GM10266 (cell line): ENCODE results near the gene SLC6A16.
"Not testable (repeated sequence)": the region's sequence is repeated elsewhere in the genome, so short reads cannot be mapped to it uniquely, and the experiment has no call there.

Source experiments
- DNase-seq: peaks from one replicate; pipeline ENCODE4 v3.0.0; 2012; ENCODE audit errors: extremely low spot score
- TF ChIP-seq, protein P1 (sequence below): IDR thresholded peaks from 2 replicates; pipeline ENCODE4 v1.5.1; 2012; ENCODE audit warnings: mild to moderate bottlenecking, low read depth; ENCODE audit not compliant: control insufficient read depth, insufficient read depth; ENCODE audit errors: missing control alignments

SLC6A16 gene

DNA sequence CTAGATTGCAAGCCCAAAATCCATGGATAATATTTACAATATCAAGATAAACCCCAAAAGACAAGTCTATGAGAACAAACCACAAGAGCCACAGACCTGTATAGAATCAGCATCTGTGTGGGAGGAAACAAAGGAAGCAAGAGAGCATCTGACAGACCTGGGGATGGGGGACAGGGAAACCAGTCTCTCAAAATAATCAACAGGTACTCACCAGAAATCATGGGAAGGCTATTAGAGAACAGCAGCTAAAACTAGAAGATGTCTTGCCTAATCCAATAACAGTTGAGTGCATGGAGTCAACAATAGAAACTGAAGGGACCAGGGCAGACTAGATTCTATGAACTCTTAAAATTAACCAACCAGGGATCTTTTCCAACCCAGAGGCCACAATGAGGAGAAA is 8.7 kb downstream of the SLC6A16 start:
- no peak for DNase-seq
- TF ChIP-seq, protein P1, sequence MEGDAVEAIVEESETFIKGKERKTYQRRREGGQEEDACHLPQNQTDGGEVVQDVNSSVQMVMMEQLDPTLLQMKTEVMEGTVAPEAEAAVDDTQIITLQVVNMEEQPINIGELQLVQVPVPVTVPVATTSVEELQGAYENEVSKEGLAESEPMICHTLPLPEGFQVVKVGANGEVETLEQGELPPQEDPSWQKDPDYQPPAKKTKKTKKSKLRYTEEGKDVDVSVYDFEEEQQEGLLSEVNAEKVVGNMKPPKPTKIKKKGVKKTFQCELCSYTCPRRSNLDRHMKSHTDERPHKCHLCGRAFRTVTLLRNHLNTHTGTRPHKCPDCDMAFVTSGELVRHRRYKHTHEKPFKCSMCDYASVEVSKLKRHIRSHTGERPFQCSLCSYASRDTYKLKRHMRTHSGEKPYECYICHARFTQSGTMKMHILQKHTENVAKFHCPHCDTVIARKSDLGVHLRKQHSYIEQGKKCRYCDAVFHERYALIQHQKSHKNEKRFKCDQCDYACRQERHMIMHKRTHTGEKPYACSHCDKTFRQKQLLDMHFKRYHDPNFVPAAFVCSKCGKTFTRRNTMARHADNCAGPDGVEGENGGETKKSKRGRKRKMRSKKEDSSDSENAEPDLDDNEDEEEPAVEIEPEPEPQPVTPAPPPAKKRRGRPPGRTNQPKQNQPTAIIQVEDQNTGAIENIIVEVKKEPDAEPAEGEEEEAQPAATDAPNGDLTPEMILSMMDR, result no peak

DNA sequence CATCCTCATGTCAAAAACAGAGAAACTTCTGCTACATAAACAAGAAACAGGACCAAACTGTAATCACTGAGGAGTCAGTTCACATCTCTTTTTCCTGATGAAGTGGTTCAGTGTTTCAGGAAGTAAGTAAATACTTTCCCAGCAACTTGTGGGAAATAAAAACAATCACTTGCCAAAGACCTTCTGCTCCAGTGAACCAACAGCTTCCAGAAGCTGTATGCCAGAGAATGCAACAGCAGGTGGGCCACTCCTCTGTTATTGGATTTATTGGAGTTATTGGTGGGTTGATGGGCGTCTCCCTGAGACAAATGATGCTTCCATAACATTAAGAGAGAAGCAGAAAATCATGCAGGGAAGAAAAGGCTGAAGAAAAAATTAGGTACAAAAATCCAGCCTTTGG is 9.9 kb downstream of the SLC6A16 start:
- TF ChIP-seq, protein P1, result no peak
- DNase-seq, result no peak

DNA sequence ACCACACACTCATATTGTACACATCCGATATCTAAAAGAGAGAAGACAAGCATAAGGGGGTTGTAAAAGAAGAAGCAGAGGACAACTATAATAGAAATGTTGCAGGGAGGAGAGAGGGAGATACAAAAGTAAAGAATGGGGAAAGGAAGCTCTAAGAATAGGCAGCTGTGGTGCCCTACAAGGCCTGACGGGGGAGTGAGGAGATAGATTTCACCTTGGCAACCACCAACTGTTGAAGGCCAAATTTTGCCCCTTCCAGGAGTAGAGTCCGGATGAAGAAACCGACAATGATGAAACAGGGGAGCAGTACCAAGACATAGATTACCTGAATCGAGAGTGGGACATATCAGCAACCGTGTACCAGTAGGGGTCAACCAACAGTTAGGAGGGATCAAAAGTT is 15.9 kb downstream of the SLC6A16 start:
- TF ChIP-seq, protein P1, result no peak
- no peak for DNase-seq

DNA sequence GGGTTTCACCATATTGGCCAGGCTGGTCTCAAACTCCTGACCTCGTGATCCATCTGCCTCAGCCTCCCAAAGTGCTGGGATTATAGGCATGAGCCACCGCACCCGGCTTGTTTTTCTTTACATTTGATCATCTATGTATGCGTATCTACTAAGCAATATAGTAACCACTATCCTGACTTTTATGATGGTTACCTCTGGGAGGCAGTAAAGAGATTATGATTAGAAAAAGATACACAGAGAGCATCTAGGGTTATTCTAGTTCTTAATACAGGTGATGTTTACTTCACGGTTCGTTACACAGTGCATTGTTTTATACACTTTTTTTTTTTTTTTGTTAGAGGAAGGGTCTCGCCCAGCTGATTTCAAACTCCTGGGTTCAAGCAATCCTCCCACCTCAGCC is 18.3 kb downstream of the SLC6A16 start:
- TF ChIP-seq, protein P1, result peak; percentile 25

DNA sequence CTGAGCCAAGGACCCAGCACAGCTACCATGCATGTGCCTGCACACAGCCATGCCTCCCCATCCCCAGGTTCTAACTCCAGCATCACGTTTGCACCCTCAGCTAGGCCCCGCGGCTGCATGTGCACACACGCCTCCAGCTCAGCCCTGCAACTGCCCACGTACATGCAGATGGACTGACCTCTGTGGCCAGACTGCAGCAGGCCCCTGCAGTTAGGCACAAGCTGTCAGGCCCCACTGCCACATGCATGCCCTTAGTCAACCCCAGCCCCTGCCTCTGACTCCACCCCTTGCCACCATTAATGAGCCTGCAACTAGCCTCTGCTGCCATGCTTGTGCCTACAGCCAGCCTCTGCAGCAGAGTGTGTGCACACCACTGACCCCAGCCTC is 23.1 kb downstream of the SLC6A16 start:
- DNase-seq, result no peak
- TF ChIP-seq, protein P1, result no peak

More for the DNA sequence above, 18.3 kb downstream of the SLC6A16 start:
- DNase-seq, result not testable (repeated sequence)

DNA sequence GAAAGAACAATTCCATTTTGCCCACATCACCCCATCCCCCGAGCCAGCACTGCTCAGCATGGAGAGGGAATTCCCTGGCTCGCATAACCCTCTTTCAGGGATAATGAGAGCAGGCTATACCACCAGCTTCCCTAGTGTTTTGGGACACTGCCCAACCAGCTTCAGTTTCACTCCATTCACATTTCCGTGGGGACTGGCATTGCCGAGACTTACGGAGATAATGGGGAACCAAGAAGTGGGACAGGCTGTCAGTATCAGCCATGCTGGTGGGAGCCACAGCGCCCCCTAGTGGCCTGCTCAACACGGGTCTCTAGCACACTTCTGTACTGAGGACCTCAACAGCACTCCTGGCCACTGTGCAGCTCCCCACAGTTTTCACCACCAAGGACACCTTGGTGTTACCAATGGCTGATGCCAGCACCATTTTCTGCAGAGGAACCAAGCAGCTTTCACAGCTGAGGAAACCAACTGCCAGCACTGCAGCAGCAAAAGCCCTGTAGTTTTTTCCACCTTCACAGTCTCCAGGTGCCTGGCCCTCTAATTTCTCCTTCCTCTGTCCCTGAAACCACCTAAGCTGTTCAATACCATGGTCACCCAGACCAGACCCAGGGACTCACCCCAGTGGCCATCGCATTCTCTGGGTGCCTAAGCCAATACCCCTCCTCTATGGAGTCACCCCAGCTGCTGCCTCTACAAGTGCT is 23.7 kb downstream of the SLC6A16 start:
- peak; percentile 87 for DNase-seq
- TF ChIP-seq, protein P1, result peak; percentile 94

DNA sequence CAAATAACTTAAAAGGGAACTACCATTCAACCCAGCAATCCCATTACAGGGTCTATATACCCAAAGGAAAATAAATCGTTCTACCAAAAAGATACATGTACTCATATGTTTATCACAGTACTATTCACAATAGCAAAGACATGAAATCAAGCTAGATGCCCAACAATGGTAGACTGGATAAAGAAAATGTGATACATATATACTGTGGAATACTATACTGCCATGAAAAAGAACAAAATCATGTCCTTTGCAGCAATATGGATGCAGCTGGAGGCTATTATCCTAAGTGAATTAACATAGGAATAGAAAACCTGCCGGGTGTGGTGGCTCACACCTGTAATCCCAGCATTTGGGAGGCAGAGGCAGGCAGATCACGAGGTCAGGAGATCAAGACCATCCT is 26.3 kb downstream of the SLC6A16 start:
- DNase-seq, result not testable (repeated sequence)

DNA sequence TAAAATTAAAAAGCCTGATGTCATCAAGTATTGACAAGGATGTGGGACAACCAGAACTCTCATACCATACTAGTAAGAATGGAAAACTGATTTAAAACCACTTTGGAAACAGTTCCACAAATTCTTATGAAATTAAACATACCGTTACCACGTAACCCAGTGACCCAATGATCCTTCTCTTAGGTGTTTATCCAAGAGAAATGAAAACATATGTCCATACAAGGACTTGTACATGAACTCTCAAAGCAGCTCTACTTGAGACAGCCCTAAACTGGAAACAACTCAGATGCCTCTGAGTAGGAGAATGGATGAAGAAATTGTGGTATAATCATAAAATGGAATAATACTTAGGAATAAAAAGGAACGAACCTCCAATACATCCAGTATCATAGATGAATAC is 27.6 kb downstream of the SLC6A16 start:
- TF ChIP-seq, protein P1, result no peak
- no peak for DNase-seq
